OCI-M2 (cell line): ENCODE measurements around the gene ASB10.

ENCODE experiments used
- DNase-seq: peaks from one replicate; lab custom pipeline; 2025; ENCODE audit not compliant: unreplicated experiment; lab: John Stamatoyannopoulos, UW

The ASB10 gene

GRCh38 chr7:151166629-151167196, 20.3 kb downstream of the ASB10 start:
- DNase-seq = no peak

- no peak for DNase-seq
Observed at GRCh38 chr7:151161757-151162156, 25.3 kb downstream of the ASB10 start.

GRCh38 chr7:151157645-151158329, 29.3 kb downstream of the ASB10 start:
- no peak for DNase-seq

GRCh38 chr7:151152643-151153513, 34.2 kb downstream of the ASB10 start:
- no peak for DNase-seq

DNA sequence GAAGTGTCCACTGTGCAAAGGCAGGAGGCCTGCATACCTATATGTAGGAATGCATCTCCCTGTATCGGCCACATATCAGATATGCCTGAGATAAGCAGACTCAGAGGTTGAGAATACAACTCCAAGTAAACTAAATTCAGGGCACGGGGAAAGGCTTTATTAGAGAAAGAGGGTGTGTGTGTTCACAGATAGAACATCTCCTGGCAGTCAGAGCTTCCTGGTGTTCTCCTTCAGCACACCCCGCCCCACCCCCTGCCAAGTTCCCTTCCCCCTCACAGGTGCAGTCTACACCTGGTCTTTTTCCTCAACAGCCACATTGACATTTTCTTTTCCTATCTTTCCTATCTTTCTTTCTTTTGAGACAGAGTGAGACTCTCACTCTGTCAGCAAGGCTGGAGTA, 36.7 kb downstream of the ASB10 start:
- no peak for DNase-seq

GRCh38 chr7:151148319-151149259, 38.5 kb downstream of the ASB10 start:
- DNase-seq = no peak

DNA sequence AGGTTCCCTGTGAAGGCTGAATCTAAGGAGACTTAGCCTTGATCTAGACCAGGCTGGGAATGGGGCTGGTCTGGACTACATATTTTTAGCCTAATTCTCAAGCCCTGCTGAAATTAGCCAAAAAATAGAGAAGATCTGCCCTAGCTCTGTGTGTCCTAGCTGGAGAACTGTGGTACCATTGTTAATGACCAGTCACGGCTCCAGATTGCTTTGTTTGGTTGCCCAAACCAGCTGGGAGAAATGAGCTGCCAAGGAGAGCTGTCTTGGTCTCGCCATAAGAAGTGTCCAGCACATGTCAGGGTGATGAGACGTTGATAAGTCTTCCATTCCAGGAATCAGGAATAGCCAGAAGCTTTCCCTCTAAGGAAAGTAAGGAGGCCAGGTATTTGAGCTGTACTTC, 40.3 kb downstream of the ASB10 start:
- DNase-seq = no peak

DNA sequence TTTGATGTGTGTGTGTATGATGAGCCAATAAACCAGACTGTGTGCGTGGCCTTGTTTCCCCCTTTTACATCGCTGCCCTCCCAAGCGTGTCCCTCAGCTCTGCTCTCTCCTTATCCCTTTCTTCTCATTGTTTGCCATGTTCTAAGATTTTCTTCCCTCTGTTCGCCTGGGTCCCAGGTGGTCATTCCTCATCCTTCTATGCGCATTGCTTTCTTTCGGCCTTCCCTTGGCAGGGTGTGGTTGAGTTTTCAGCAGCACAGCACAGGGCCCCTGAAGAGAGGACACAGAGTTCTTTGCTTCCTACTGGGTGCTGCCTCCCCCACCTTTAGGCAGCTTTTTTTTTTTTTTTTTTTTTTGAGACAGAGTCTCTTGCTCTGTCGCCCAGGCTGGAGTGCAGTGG, 42.7 kb downstream of the ASB10 start:
- DNase-seq = no peak

- DNase-seq = no peak
Observed at GRCh38 chr7:151143261-151144015, 43.6 kb downstream of the ASB10 start.

DNA sequence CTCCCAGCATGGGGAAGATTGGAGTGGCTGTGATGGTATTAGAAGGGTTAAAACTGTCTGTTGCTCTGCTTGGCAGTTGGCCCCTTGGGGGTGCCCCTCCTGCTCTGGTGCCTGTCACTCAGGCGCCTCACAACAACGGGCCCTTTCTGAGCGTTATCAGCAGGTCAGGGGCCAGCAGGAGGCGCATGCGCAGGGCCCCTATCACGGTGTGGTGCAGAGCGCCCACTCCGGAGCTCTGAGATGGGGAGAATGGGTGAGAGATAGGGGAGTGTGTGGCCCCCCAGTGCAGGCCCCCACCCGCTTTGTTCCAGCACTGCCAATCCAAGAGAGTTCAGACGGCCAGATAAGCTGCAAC, 44.4 kb downstream of the ASB10 start:
- no peak for DNase-seq

DNA sequence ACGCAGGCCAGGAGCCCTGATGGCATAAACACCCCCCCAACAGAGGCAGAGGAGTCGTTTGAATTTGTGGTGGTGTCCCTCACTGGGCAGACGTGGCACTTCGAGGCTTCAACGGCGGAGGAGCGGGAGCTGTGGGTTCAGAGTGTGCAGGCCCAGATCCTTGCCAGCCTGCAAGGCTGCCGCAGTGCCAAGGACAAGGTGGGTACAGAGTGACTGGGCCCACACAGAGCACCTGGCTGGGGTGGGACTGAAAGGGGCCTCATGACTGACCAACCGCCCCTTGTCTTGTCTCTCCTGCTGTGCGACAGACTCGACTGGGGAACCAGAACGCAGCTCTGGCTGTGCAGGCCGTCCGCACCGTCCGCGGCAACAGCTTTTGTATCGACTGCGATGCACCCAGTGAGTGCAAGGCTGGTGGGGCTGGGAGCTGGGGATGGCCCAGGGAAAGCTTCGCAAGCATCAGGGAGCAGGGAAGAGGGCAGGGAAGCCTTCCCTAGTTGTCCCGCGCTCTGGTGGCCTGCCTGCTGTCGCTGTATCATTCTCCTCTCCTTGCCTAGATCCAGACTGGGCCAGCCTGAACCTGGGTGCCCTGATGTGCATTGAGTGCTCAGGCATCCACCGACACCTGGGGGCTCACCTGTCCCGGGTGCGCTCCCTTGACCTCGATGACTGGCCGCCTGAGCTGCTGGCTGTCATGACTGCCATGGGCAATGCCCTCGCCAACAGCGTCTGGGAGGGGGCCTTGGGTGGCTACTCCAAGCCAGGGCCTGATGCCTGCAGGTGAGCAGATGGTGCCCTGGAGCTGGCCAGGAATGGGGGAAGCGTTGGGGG, 45.0 kb downstream of the ASB10 start:
- DNase-seq = no peak

- no peak for DNase-seq
Observed at GRCh38 chr7:151141311-151141854, 45.7 kb downstream of the ASB10 start.

DNA sequence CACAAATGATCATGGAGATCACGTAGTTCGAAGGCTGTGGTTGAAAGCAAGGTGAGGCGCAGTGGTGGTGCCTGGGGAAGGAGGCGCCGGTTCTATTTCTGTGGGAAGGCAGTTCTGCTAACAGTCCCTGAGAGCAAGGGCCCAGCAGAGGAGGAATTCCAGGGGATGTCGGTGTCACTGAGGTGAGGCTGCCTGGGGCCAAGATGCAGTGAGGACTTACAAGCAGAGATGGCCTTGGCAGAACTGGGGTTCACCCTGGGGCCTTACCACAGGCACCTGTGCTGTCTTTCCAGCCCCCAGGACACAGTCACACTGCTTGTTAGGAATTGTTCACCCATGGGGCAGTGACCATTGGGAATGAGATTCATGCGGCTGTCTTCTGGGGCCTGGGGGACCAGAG, 46.2 kb downstream of the ASB10 start:
- no peak for DNase-seq

- DNase-seq = no peak
Observed at GRCh38 chr7:151139791-151140190, 47.3 kb downstream of the ASB10 start.

DNA sequence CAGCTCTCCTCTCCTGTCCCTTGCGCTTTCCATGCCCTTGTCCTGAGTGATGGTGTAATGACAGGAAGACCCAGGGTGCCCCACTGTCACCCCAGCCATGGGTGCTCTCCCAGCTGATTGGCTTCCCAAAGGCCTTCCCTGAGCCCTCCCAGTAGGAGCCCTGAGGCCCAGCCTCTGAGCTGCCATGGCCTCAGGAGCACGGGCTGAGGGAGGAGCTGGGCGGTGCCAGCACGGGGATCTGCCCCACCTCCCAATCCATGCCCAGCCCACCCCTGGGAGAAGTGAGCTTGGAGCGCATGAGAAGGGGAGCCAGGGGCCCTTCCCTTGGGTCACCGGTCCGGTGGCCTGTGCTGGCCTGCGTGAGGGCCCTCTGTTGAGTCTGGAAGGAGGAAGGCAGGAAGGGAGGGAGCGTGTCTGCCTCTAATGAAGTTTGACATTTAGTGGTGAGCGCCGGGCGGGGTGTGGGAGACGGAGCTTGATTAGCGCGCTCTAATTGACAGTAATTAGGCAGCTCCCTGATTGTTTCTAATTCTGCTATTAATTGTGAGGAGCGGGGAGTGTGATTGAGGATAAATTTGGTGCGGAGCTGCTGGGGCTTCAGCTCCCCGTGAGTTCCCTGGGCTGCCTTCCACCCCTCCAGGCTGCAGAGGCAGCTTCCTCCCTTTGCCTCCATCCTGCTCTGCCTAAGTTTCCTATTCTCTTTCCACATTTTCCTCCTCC, 47.8 kb downstream of the ASB10 start:
- no peak for DNase-seq

- DNase-seq = no peak
Observed at GRCh38 chr7:151138153-151138851, 48.7 kb downstream of the ASB10 start.

DNA sequence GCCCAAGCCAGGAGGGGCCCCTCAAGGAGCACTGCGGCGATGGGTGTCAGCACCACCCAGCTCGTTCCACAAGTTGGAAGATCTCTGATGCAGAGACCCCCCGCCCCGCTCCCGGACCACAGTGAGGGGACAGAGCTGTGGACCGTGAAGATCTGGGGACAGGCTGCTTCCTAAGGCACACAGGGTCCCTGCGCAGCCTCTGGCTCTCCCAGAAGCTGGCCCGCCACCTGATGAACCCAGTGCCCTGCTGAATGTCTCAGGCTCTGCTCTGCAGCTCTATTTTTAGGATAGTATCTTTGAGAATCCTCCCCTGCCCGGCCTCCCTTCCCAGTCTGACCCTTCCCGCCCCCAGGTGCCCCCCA, 49.3 kb downstream of the ASB10 start:
- DNase-seq = no peak

DNA sequence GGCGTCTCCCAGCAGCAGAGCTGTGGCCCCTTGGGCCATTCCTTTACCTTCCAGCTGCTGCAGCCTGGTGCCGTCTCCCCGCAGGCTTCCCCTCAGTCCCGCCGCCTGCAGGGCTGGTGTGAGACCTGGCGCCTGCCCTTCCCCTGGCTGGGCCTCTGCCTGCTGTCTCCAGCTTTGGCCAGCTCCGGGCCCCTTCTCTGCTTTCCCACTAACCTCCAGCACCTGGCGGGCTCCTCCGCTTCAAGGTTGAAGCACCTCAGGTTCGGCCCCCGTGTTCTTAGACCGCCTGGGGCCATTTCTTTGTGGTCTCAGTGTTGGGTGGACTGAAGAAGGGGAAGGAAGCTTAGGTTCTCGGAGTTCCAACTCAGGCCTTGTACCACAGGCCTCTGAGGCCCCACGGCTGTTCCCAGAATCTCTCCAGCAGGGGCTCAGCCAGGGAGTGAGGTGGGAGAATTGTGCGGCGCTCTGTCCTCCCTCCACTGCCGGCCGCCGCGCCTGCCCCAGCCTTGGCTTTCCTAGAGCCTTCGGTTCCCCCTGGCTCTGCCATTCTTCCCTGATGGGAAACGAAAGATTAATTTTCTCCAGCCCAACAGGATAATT, 49.9 kb downstream of the ASB10 start:
- no peak for DNase-seq
